ENCODE data around the gene COL27A1.

DNA sequence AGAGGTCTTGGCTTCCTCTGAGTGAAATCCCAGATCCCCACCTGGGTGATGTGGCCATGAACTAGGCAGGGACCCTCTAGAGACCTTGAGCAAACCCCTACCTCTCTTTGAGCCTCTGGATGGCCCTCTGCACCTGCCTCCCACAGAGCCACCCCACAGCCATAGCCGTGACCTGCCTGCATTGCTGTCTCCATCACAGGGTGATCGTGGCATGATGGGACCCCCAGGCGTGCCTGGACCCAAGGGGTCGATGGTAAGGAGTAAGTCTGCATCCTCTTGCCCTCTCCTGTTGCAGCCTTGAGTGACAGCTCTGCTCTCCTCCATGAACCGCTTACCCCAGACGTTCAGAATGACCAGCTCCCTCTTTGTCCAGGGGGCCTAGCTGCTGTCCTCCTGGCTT is 97.1 kb downstream of the COL27A1 start:
- TF ChIP-seq, protein P1, sequence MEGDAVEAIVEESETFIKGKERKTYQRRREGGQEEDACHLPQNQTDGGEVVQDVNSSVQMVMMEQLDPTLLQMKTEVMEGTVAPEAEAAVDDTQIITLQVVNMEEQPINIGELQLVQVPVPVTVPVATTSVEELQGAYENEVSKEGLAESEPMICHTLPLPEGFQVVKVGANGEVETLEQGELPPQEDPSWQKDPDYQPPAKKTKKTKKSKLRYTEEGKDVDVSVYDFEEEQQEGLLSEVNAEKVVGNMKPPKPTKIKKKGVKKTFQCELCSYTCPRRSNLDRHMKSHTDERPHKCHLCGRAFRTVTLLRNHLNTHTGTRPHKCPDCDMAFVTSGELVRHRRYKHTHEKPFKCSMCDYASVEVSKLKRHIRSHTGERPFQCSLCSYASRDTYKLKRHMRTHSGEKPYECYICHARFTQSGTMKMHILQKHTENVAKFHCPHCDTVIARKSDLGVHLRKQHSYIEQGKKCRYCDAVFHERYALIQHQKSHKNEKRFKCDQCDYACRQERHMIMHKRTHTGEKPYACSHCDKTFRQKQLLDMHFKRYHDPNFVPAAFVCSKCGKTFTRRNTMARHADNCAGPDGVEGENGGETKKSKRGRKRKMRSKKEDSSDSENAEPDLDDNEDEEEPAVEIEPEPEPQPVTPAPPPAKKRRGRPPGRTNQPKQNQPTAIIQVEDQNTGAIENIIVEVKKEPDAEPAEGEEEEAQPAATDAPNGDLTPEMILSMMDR (conservative IDR thresholded peaks at IDR 0.05; ENCODE audit: low read length), result no peak
- TF ChIP-seq EZH2phosphoT487 (IDR thresholded peaks at IDR 0.05; ENCODE audit: borderline replicate concordance, low read depth, low read length), result no peak
